ENCODE results near the gene PTTG1IP. TPM values are rescaled to one million over a fixed set of nuclear protein-coding genes. Genes with fewer than 3 reads are reported as not detected.
"Not testable (repeated sequence)": the region's sequence is repeated elsewhere in the genome, so short reads cannot be mapped to it uniquely, and the experiment has no call there.

The PTTG1IP gene
- total RNA-seq, 1 experiment from 2014 or later = 330 TPM

GRCh38 chr21:44914176-44914874 is 40.8 kb upstream of the PTTG1IP start:
- TSS peak; percentile 59 for BruUV-seq (replicated peaks)
- no peaks in the 10 kb centered on the region for H3K9me2 ChIP-seq (replicated peaks; ENCODE audit: low read length)
- no peaks in the 10 kb centered on the region for H3K36me3 ChIP-seq (ENCODE audit: low read depth, low read length)
- CTCF ChIA-PET = interaction anchor here (0.7 kb wide), 1 partner anchor 41 kb away, joined by 3 read pairs; no protein-coding TSS in a partner anchor
- intact Hi-C loops (cut with micrococcal nuclease) = loop anchor here (5.0 kb wide), 1 partner anchor 37 kb away; no protein-coding TSS in a partner anchor
- H3K4me2 ChIP-seq (ENCODE audit: low read length) = peak overlapping the region; percentile 61
- no peak for TF ChIP-seq CTCF (conservative IDR thresholded peaks at IDR 0.05; ENCODE audit: low read depth, low read length)
- TF ChIP-seq EZH2phosphoT487 (IDR thresholded peaks at IDR 0.05; ENCODE audit: borderline replicate concordance, low read length) = no peak
- TF ChIP-seq EZH2 (IDR thresholded peaks at IDR 0.05; ENCODE audit: low read length, unreplicated experiment) = no peak
- no peaks in the 10 kb centered on the region for H3K27me3 ChIP-seq (ENCODE audit: low read length)
- H3K4me3 ChIP-seq (ENCODE audit: low read length) = no peak overlapping the region
- H3K9me3 ChIP-seq (ENCODE audit: low read length) = no peaks in the 10 kb centered on the region
- peaks cover 79% of the 10 kb centered on the region for H3K4me1 ChIP-seq (ENCODE audit: insufficient read depth, low read length)
- no peak for DNase-seq
- peak overlapping the region; percentile 49; the same call in 1 of the 2 replicates for H2AFZ ChIP-seq (ENCODE audit: low read length)
- H3K27ac ChIP-seq (ENCODE audit: low read length) = peak overlapping the region; percentile 73
- no peak for ATAC-seq
- H3K9ac ChIP-seq (ENCODE audit: low read length) = peak overlapping the region; percentile 42
- peaks cover 10% of the 10 kb centered on the region for H3F3A ChIP-seq (ENCODE audit: low read length, unreplicated experiment)
- no peaks in the 10 kb centered on the region for H4K20me1 ChIP-seq (ENCODE audit: low read length)
- H3K79me2 ChIP-seq (ENCODE audit: low read length) = peaks cover 28% of the 10 kb centered on the region
- POLR2A ChIA-PET (ENCODE audit: unreplicated experiment) = interaction anchor here (0.9 kb wide), 1 partner anchor 13 kb away, joined by 3 read pairs; no protein-coding TSS in a partner anchor

- ATAC-seq (no peak), DNase-seq (no peak)
- H3K36me3 ChIP-seq (ENCODE audit: low read depth, low read length) = no peaks in the 10 kb centered on the region
- POLR2A ChIA-PET (ENCODE audit: unreplicated experiment) = interaction anchor here (0.5 kb wide), 1 partner anchor 14 kb away, joined by 18 read pairs; no protein-coding TSS in a partner anchor
- peak overlapping the region; percentile 73 for H3K27ac ChIP-seq (ENCODE audit: low read length)
- H3K27me3 ChIP-seq (ENCODE audit: low read length) = no peaks in the 10 kb centered on the region
- H3K9ac ChIP-seq (ENCODE audit: low read length) = no peak overlapping the region
- intact Hi-C loops (cut with micrococcal nuclease) = loop anchor here (5.0 kb wide), 1 partner anchor 36 kb away; no protein-coding TSS in a partner anchor
- no peak for TF ChIP-seq EZH2 (IDR thresholded peaks at IDR 0.05; ENCODE audit: low read length, unreplicated experiment)
- no peak for TF ChIP-seq EZH2phosphoT487 (IDR thresholded peaks at IDR 0.05; ENCODE audit: borderline replicate concordance, low read length)
- no peak for TF ChIP-seq CTCF (conservative IDR thresholded peaks at IDR 0.05; ENCODE audit: low read depth, low read length)
- H4K20me1 ChIP-seq (ENCODE audit: low read length) = no peaks in the 10 kb centered on the region
- peaks cover 79% of the 10 kb centered on the region for H3K4me1 ChIP-seq (ENCODE audit: insufficient read depth, low read length)
- no peak overlapping the region for H2AFZ ChIP-seq (ENCODE audit: low read length)
- no peak overlapping the region for H3K4me3 ChIP-seq (ENCODE audit: low read length)
- CTCF ChIA-PET = no interaction called here
- no peaks in the 10 kb centered on the region for H3K9me2 ChIP-seq (replicated peaks; ENCODE audit: low read length)
- H3F3A ChIP-seq (ENCODE audit: low read length, unreplicated experiment) = peaks cover 10% of the 10 kb centered on the region
- peaks cover 28% of the 10 kb centered on the region for H3K79me2 ChIP-seq (ENCODE audit: low read length)
- no peaks in the 10 kb centered on the region for H3K9me3 ChIP-seq (ENCODE audit: low read length)
- peak overlapping the region; percentile 61; the same call in 1 of the 2 replicates for H3K4me2 ChIP-seq (ENCODE audit: low read length)
- BruUV-seq (replicated peaks) = no TSS peak
These were observed 40.1 kb upstream of the PTTG1IP start for GRCh38 chr21:44913425-44914175.

GRCh38 chr21:44912506-44913412 is 39.3 kb upstream of the PTTG1IP start:
- H3K9me2 ChIP-seq (replicated peaks; ENCODE audit: low read length); H3K9me3 ChIP-seq (ENCODE audit: low read length); ATAC-seq; H3K27me3 ChIP-seq (ENCODE audit: low read length); H4K20me1 ChIP-seq (ENCODE audit: low read length); H3K36me3 ChIP-seq (ENCODE audit: low read depth, low read length); H3K4me3 ChIP-seq (ENCODE audit: low read length); DNase-seq; CTCF ChIA-PET: not testable (repeated sequence)
- H3K79me2 ChIP-seq (ENCODE audit: low read length) = peaks cover 26% of the 10 kb centered on the region
- intact Hi-C loops (cut with micrococcal nuclease) = loop anchor here (5.0 kb wide), 1 partner anchor 35 kb away; no protein-coding TSS in a partner anchor
- H2AFZ ChIP-seq (ENCODE audit: low read length) = peak overlapping the region; percentile 42; the same call in 1 of the 2 replicates
- BruUV-seq (replicated peaks) = TSS peak; percentile 29
- H3K9ac ChIP-seq (ENCODE audit: low read length) = peak overlapping the region; percentile 16
- H3K4me2 ChIP-seq (ENCODE audit: low read length) = peak overlapping the region; percentile 50
- peaks cover 76% of the 10 kb centered on the region for H3K4me1 ChIP-seq (ENCODE audit: insufficient read depth, low read length)
- H3K27ac ChIP-seq (ENCODE audit: low read length) = peak overlapping the region; percentile 76
- POLR2A ChIA-PET (ENCODE audit: unreplicated experiment) = interaction anchor here (0.5 kb wide), 1 partner anchor 14 kb away, joined by 18 read pairs; no protein-coding TSS in a partner anchor
- H3F3A ChIP-seq (ENCODE audit: low read length, unreplicated experiment) = peaks cover 10% of the 10 kb centered on the region
